Measurements from ENCODE around the gene HAGHL.

The HAGHL gene

GRCh38 chr16:679814-680624, 46.9 kb upstream of the HAGHL start, which contains the start of gene STUB1 (continued):
- TF ChIP-seq ZSCAN5A (tag by site-specific recombination; IDR thresholded peaks at IDR 0.05) (peak; percentile 91), ZNF311 (tag by site-specific recombination; IDR thresholded peaks at IDR 0.05; ENCODE audit: borderline replicate concordance) (no peak), ZNF518A (tag by site-specific recombination; conservative IDR thresholded peaks at IDR 0.05; ENCODE audit: low read depth) (no peak), ZNF404 (tag by site-specific recombination; IDR thresholded peaks at IDR 0.05) (no peak), ZBTB26 (tag by site-specific recombination; optimal IDR thresholded peaks at IDR 0.05) (peak; percentile 93), ZBTB6 (tag by site-specific recombination; IDR thresholded peaks at IDR 0.05) (peak; percentile 67), ZNF248 (tag by site-specific recombination; IDR thresholded peaks at IDR 0.05) (no peak), IKZF3 (tag by site-specific recombination; IDR thresholded peaks at IDR 0.05) (no peak), ZNF48 (tag by site-specific recombination; IDR thresholded peaks at IDR 0.05) (no peak), ZNF707 (tag by site-specific recombination; IDR thresholded peaks at IDR 0.05) (no peak), SALL2 (tag by site-specific recombination; IDR thresholded peaks at IDR 0.05; ENCODE audit: borderline replicate concordance) (no peak), ZNF623 (tag by site-specific recombination; IDR thresholded peaks at IDR 0.05) (no peak), ZNF121 (tag by site-specific recombination; IDR thresholded peaks at IDR 0.05) (no peak), ZNF140 (tag by site-specific recombination; IDR thresholded peaks at IDR 0.05) (no peak), ZNF658 (tag by site-specific recombination; IDR thresholded peaks at IDR 0.05) (no peak), ZNF335 (tag by site-specific recombination; conservative IDR thresholded peaks at IDR 0.05) (no peak; the same call in 1 of the 2 replicates), ZFP41 (tag by site-specific recombination; IDR thresholded peaks at IDR 0.05; ENCODE audit: borderline replicate concordance) (no peak), ZNF692 (tag by site-specific recombination; IDR thresholded peaks at IDR 0.05) (peak; percentile 47), ZSCAN18 (tag by site-specific recombination; IDR thresholded peaks at IDR 0.05) (no peak), CTCF (tag by site-specific recombination; IDR thresholded peaks at IDR 0.05) (no peak), ZNF19 (tag by site-specific recombination; IDR thresholded peaks at IDR 0.05; ENCODE audit: low read depth) (no peak), ZFHX2 (tag by site-specific recombination; conservative IDR thresholded peaks at IDR 0.05) (peak; percentile 89), KLF7 (tag by site-specific recombination; IDR thresholded peaks at IDR 0.05; ENCODE audit: borderline replicate concordance) (0 out of 2 replicates have a peak, but pooled peaks have one; percentile 24), ZBTB21 (tag by site-specific recombination; IDR thresholded peaks at IDR 0.05) (no peak), OSR2 (tag by site-specific recombination; IDR thresholded peaks at IDR 0.05) (no peak), ZNF664 (tag by site-specific recombination; IDR thresholded peaks at IDR 0.05) (no peak)

All from HEK293 (cell line).